GM12892 (cell line): Measurements from ENCODE around the gene QSOX1.

Experiments
- DNase-seq: peaks from one replicate; pipeline ENCODE4 v3.0.0; 2011; ENCODE audit not compliant: insufficient read length
- FAIRE-seq: peaks from 2 replicates; lab custom pipeline; 2011; peaks lifted over from hg19 to GRCh38; lab: Jason Lieb, UNC
- POLR2A ChIP-seq: IDR thresholded peaks from 2 replicates; pipeline ENCODE4 v1.6.1; 2011; ENCODE audit warnings: low read depth, low read length, control low read depth
- POLR2AphosphoS5 ChIP-seq: IDR thresholded peaks from 2 replicates; pipeline ENCODE4 v1.6.1; 2011; ENCODE audit warnings: low read depth, low read length, control low read depth
- TAF1 ChIP-seq: IDR thresholded peaks from 2 replicates; pipeline ENCODE4 v1.6.1; 2011; ENCODE audit warnings: low read depth, mild to moderate bottlenecking, control low read depth, low read length, borderline replicate concordance

Gene QSOX1

GRCh38 chr1:180135535-180135934 lies 19.1 kb upstream of the QSOX1 start:
- FAIRE-seq (no peak), DNase-seq (no peak)
- TF ChIP-seq TAF1 = no peak
- TF ChIP-seq POLR2A = no peak
- no peak for TF ChIP-seq POLR2AphosphoS5

- TF ChIP-seq POLR2A = no peak
- no peak for DNase-seq
- FAIRE-seq = no peak
Observed at GRCh38 chr1:180136331-180136967, 18.2 kb upstream of the QSOX1 start.

DNA sequence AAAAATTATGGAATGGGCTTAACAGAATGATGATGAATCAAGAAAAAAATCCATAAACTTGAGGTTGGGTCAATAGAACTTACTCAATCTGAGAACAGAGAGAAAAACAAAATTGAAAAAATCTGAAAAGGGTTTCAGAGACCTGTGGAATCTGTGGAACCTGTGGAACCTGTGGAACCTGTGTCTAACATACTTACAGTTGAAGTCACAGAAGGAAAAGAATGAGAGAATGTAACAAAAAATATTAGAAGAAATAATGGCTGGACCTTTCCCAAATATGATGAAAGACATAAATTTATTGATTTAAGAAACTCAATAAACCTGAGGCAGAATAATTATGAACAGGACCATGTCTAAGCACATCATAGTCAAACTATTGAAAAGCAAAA lies 17.7 kb upstream of the QSOX1 start:
- TF ChIP-seq TAF1 = no peak
- no peak for TF ChIP-seq POLR2AphosphoS5
- TF ChIP-seq POLR2A = no peak
- no peak for DNase-seq
- no peak for FAIRE-seq

DNA sequence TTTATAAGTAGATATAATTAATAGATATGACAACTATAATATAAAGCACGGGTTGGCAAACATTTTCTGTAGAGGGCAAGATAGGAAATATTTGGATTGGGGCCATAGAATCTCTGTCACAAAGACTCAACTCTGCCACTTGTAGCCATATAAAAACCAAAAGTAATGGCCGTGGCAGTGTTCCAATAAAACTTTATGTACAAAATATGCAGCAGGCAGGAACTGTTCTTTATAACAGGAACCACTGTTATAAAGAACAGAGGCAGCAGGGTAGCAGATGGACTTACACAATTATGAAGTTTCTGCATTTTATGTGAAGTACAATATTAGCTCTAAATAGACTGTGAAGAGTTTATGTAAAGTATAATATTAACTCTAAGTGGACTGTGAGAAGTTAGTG lies 16.9 kb upstream of the QSOX1 start:
- DNase-seq (no peak), FAIRE-seq (no peak)
- TF ChIP-seq TAF1 = no peak
- TF ChIP-seq POLR2A = no peak
- no peak for TF ChIP-seq POLR2AphosphoS5

DNA sequence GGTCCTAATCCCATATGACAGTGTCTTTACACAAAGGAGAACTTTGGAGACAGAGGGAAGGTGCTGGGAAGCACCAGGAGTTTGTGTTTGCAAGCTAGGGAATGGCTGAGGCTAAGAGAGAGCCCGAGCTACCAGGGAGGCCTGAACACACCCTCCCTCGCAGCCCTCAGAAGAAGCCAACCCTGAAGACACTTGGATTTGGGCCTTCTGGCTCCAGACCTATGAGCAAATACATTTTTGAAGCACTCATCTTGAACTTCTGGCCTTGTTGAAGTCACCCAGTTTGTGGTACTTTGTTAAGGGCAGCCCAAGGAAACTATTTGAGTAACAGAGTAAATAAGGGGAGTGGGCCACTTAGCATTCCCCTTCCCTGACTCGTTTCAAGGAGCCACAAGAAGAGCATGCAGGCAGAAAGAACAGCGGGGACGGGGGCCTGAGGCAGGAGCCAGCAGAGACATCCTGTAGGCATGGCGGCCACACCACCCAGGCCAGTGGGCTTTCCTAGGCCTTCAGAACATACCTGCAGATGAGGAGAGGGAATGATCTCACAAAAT lies 13.2 kb upstream of the QSOX1 start:
- no peak for DNase-seq
- no peak for TF ChIP-seq TAF1
- TF ChIP-seq POLR2A = no peak
- TF ChIP-seq POLR2AphosphoS5 = no peak
- no peak for FAIRE-seq

DNA sequence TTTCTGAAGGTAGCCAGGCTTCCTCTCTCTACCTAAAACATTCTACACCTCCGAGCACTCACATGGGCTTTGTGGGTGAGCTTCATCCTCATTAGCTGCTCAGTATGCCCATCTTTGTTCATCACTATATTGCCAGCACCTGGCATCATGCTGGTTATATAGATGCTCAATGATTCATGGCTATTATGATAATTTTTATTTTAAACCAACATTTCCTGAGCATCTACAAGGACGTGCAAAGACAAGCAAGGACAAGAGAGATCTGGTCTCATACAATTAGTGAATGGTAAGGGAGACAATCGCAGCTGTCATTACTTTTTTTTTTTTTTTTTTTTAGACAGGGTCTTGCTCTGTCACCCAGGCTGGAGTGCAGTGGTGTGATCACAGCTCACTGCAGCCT lies 11.3 kb upstream of the QSOX1 start:
- DNase-seq (no peak), FAIRE-seq (no peak)
- no peak for TF ChIP-seq POLR2AphosphoS5
- TF ChIP-seq TAF1 = no peak
- TF ChIP-seq POLR2A = no peak

DNA sequence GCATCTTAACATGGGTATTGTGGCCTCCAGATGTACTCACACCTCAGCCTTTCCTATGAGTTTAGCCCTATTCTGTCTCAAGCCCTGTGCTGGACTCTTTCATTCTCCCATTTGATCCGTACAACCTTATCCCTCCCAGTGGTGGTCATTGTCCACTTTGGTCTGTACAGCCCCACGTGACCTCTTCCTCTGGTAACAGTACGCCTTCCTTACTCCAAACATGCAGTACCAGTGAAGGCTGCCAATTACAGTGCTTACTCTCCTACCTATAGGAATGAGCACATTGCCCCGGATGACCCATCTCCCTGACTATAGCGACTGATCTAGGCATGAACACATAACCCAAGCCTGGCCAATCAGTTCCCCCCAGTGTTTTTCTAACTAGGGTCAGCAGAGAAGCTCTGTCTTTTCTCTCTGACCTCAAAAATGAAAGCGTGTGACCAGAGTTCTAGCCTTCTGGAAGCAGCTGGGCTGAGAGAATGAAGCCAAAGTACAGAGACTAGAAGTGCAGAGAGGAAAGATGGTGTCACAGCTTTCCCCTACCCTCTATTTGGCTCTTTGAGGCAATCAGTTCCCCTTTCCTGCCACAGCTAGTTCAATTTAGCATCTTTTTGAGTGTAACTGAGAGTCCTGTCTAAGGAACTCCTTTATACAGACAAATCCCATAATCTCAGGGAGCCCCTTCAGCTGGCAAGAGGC lies 9.9 kb upstream of the QSOX1 start:
- no peak for DNase-seq
- TF ChIP-seq TAF1 (no peak), POLR2A (no peak), POLR2AphosphoS5 (no peak)
- FAIRE-seq = no peak

DNA sequence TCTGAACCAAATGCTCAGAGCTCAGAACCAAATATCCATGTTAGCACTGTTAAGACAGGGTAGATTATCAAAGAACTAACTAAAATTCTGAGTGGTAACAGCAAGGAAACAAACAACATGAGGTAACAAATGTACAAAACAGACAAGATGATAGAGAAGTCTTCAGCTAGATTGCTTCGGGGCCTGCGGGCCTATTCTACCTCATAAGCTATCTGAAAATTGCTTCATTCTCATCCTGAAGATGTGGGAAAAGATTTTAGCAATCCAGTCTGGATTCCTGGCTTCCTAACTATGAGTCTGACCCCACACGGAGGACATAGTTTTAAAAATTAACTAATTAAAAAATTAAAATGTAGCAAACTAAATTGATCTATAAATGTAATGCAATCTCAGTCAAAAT lies 9.2 kb upstream of the QSOX1 start:
- DNase-seq (no peak), FAIRE-seq (no peak)
- TF ChIP-seq TAF1 (no peak), POLR2AphosphoS5 (no peak), POLR2A (no peak)

GRCh38 chr1:180150982-180151381 lies 3.7 kb upstream of the QSOX1 start:
- DNase-seq = no peak
- FAIRE-seq = no peak
- TF ChIP-seq TAF1 (no peak), POLR2AphosphoS5 (no peak), POLR2A (no peak)

DNA sequence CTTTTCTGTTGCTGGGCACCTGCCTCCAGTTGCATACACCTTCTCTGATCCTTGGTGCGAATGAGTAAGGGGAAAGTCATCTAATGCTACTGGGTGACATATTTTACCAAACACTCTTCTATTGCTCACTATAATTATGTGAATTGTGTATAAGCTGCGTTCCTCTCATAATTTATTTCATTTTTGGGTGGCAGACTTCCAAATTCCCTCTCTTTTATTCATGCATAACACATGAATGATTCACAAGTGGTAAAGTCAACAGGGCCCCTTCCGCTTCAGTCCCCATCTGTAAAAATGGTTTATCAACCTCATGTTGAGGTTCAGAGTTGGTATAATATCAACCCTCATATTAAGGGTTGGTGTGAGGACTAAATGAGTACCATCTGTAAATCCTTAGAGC lies 3.2 kb upstream of the QSOX1 start:
- TF ChIP-seq TAF1 (no peak), POLR2AphosphoS5 (no peak), POLR2A (no peak)
- DNase-seq (no peak), FAIRE-seq (no peak)

DNA sequence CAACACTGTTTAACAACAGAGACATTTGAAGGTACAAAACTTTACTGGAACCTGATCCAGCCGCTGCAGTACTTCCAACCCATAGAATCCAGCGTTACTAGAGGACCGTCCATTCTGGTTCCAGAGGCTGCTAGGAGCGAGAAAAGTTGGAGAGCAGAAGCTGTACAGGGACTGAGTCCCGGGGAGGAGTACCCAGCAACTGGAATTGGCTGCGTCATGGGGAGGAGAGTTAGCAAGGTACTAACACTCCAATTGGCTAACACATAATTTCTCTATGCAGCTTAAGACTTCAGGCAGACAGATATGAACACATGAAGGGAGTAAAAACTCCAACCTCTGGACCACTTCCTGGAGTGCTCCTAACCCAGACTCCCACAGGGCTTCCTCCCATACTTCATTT lies 2.1 kb upstream of the QSOX1 start:
- TF ChIP-seq POLR2AphosphoS5 = no peak
- TF ChIP-seq POLR2A = no peak
- TF ChIP-seq TAF1 = no peak
- DNase-seq (no peak), FAIRE-seq (no peak)

GRCh38 chr1:180153032-180153431 lies 1.6 kb upstream of the QSOX1 start:
- DNase-seq (no peak), FAIRE-seq (no peak)
- TF ChIP-seq TAF1 (no peak), POLR2AphosphoS5 (no peak), POLR2A (no peak)

DNA sequence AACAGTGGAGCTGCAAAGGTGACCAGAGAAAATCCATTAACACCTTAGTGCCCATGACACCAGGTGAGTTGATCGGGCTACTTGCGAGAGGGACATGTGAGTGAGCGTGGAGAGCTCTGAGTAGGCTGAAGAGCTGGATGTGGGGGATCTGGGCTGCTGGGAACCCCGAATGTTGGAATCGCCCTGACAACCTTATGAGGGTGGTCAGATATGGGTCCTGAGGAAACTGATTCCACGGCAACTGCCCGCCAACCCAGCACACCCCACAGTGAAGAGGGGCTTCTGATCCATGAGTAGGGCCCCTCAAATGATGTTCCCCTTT lies 705 bp upstream of the QSOX1 start:
- DNase-seq = no peak
- FAIRE-seq = no peak
- TF ChIP-seq POLR2A (no peak), TAF1 (no peak)
